Measurements from ENCODE around the gene PIGU. TPM values are rescaled to one million over a fixed set of nuclear protein-coding genes. Genes with fewer than 3 reads are reported as not detected.
A peak's percentile ranks its signal among the peaks of the same experiment; 100 is the strongest.

PIGU gene
- total RNA-seq, 1 experiment from 2014 or later, result 32.8 TPM

GRCh38 chr20:34560141-34560523 is 116.8 kb downstream of the PIGU start:
- H3K18ac ChIP-seq (ENCODE audit: insufficient read length, low read depth, low read length), result no peak overlapping the region
- H2AK5ac ChIP-seq (ENCODE audit: insufficient read length, low read length), result no peak overlapping the region
- H2BK12ac ChIP-seq (ENCODE audit: insufficient read length, low read depth, low read length), result no peak overlapping the region
- no peak for TF ChIP-seq CTCF (conservative IDR thresholded peaks at IDR 0.05)
- H3K56ac ChIP-seq (ENCODE audit: insufficient read length, low read depth, low read length), result no peak overlapping the region
- H2BK20ac ChIP-seq (ENCODE audit: low read depth, low read length, poor library complexity, severe bottlenecking), result no peak overlapping the region
- no peaks in the 10 kb centered on the region for H3K79me2 ChIP-seq (ENCODE audit: insufficient read depth, low read length)
- no peak overlapping the region for H2AFZ ChIP-seq (ENCODE audit: low read length)
- Mint-ChIP-seq H3K27ac (no peak overlapping the region), H3K36me3 (ENCODE audit: insufficient read depth in 1 of 3, low read depth in 3 of 3) (peaks cover 0 to 2% (median 0%) of the 10 kb centered on the region in 3 experiments; a peak in 1 of 7 replicates), H3K4me3 (peak overlapping the region in 1 of 2 experiments; percentile 46; a peak in 1 of 5 replicates), H3K27me3 (ENCODE audit: low read depth) (peaks cover 5% of the 10 kb centered on the region), H3K9me3 (no peaks in the 10 kb centered on the region), H3K4me1 (peaks cover 7 to 9% of the 10 kb centered on the region in 2 experiments)
- H2BK15ac ChIP-seq (ENCODE audit: low read depth, low read length), result no peak overlapping the region
- no peak overlapping the region for H4K91ac ChIP-seq (ENCODE audit: insufficient read length, low read depth, low read length)
- H3K9me3 ChIP-seq (ENCODE audit: control insufficient read depth, low read depth, low read length), result no peaks in the 10 kb centered on the region
- no CpG with 5 or more reads among the region's 12 CpGs for WGBS (ENCODE audit: extremely low coverage, insufficient read length, low lambda C conversion rate)
- H3K4me1 ChIP-seq (ENCODE audit: insufficient read depth, low read length), result no peaks in the 10 kb centered on the region
- H3T11ph ChIP-seq (ENCODE audit: low read length), result no peak overlapping the region
- H2BK120ac ChIP-seq (ENCODE audit: low read depth, low read length, poor library complexity, severe bottlenecking), result no peak overlapping the region
- no peaks in the 10 kb centered on the region for H4K20me1 ChIP-seq (ENCODE audit: control insufficient read depth, insufficient read depth, insufficient read length)
- H2BK5ac ChIP-seq (ENCODE audit: insufficient read length, low read length), result no peak overlapping the region
- no peaks in the 10 kb centered on the region for H3K27me3 ChIP-seq (ENCODE audit: insufficient read depth, low read length)
- no peak overlapping the region for H3K4ac ChIP-seq (ENCODE audit: low read depth, low read length)
- H3K79me1 ChIP-seq (ENCODE audit: insufficient read depth, low read depth, low read length, poor library complexity, severe bottlenecking), result no peaks in the 10 kb centered on the region
- H3K4me2 ChIP-seq (ENCODE audit: insufficient read depth, insufficient read length, low read length), result no peak overlapping the region
- no peak overlapping the region for H3K27ac ChIP-seq (ENCODE audit: insufficient read length, low read depth, low read length)
- DNase-seq, result no peak
- H3K14ac ChIP-seq (ENCODE audit: insufficient read depth, low read length), result no peak overlapping the region
- H3K23me2 ChIP-seq (ENCODE audit: insufficient read length, low read depth, low read length, poor library complexity, severe bottlenecking), result peaks cover 4% of the 10 kb centered on the region
- no peak overlapping the region for H4K8ac ChIP-seq (replicated peaks; ENCODE audit: insufficient read length, low read depth, low read length)
- H4K5ac ChIP-seq (ENCODE audit: insufficient read length, low read depth, low read length), result no peak overlapping the region
- no peak overlapping the region for H3K23ac ChIP-seq (ENCODE audit: insufficient read length, low read depth, low read length)
- no peak overlapping the region for H3K9ac ChIP-seq (ENCODE audit: extremely low read depth, insufficient read length, low read length)
